IMR-90 (cell line): ENCODE measurements around the gene ELL. TPM values are rescaled to one million over a fixed set of nuclear protein-coding genes. Genes with fewer than 3 reads are reported as not detected.

ENCODE experiments used
- ATAC-seq: fragments of 200-7000 bp; cut with Tn5 transposase; 2 replicates; pipeline ENCODE4 v1.9.1; 2020; ENCODE audit warnings: low read depth, mild to moderate bottlenecking, moderate library complexity
- BruUV-seq: library from RNA; stranded (reverse); fragments of 400-500 nt; replicated peaks from 2 replicates; lab custom pipeline; 2021; lab: Mats Ljungman, UMichigan
- CTCF ChIA-PET: fragments of 300-600 bp; formaldehyde crosslinking; extraction: SDS; loops from one replicate; lab custom pipeline; 2021; ENCODE audit warnings: antibody characterized with exemption; lab: Yijun Ruan, JAX
- POLR2A ChIA-PET: fragments of 300-600 bp; sonication (Branson Sonifier 250); formaldehyde crosslinking; loops from one replicate; lab custom pipeline; 2022; ENCODE audit warnings: antibody characterized with exemption; ENCODE audit not compliant: unreplicated experiment; lab: Charles Lee
- DNase-seq: peaks from one replicate; pipeline ENCODE4 v3.0.0; 2013
- H2AFZ ChIP-seq: replicated peaks from 2 replicates; pipeline ENCODE3; 2013; ENCODE audit warnings: low read length, mild to moderate bottlenecking; ENCODE audit not compliant: poor library complexity
- H2AK5ac ChIP-seq: 2 replicates; pipeline ENCODE4 v1.6.1; 2013; ENCODE audit warnings: low read depth, low read length, inconsistent platforms
- H2AK9ac ChIP-seq: replicated peaks from 2 replicates; pipeline ENCODE3; 2013; ENCODE audit warnings: mild to moderate bottlenecking, low read depth, low read length, moderate library complexity; ENCODE audit not compliant: poor library complexity
- H2BK120ac ChIP-seq: 2 replicates; pipeline ENCODE4 v1.6.1; 2013; ENCODE audit warnings: low read depth, low read length, inconsistent platforms
- H2BK15ac ChIP-seq: 3 replicates; pipeline ENCODE4 v1.6.1; 2013; ENCODE audit warnings: low read depth, low read length, inconsistent platforms
- H2BK20ac ChIP-seq: 2 replicates; pipeline ENCODE4 v1.6.1; 2013; ENCODE audit warnings: low read depth, mild to moderate bottlenecking, inconsistent platforms, low read length, moderate library complexity
- H2BK5ac ChIP-seq: 2 replicates; pipeline ENCODE4 v1.6.1; 2013; ENCODE audit warnings: mild to moderate bottlenecking, low read depth, low read length, inconsistent platforms; ENCODE audit not compliant: poor library complexity, severe bottlenecking
- H3K14ac ChIP-seq: replicated peaks from 2 replicates; pipeline ENCODE4 v1.6.1; 2013; ENCODE audit warnings: low read depth, low read length, inconsistent platforms
- H3K18ac ChIP-seq: 2 replicates; pipeline ENCODE4 v1.6.1; 2013; ENCODE audit warnings: low read depth, low read length, control low read depth
- H3K23ac ChIP-seq: 2 replicates; pipeline ENCODE4 v1.6.1; 2013; ENCODE audit warnings: low read depth, low read length, inconsistent platforms
- H3K27ac ChIP-seq: 2 replicates; pipeline ENCODE4 v1.5.1; 2013; ENCODE audit warnings: mild to moderate bottlenecking, control low read depth, low read length; ENCODE audit not compliant: insufficient read depth
- H3K27me3 ChIP-seq: 2 replicates; pipeline ENCODE4 v1.6.1; 2013; ENCODE audit warnings: low read length; ENCODE audit not compliant: control insufficient read depth, insufficient read depth
- H3K36me3 ChIP-seq: 2 replicates; pipeline ENCODE4 v1.6.1; 2013; ENCODE audit warnings: low read length, mixed read lengths; ENCODE audit not compliant: control insufficient read depth, insufficient read depth
- H3K4ac ChIP-seq: 2 replicates; pipeline ENCODE4 v1.6.1; 2013; ENCODE audit warnings: low read depth, low read length, inconsistent platforms
- H3K4me1 ChIP-seq: 2 replicates; pipeline ENCODE4 v1.6.1; 2013; ENCODE audit warnings: low read length, mixed read lengths; ENCODE audit not compliant: control insufficient read depth, insufficient read depth
- H3K4me2 ChIP-seq: 2 replicates; pipeline ENCODE4 v1.6.1; 2013; ENCODE audit warnings: low read depth, mild to moderate bottlenecking, control low read depth, low read length, moderate library complexity
- H3K4me3 ChIP-seq: 2 replicates; pipeline ENCODE4 v1.5.1; 2013; ENCODE audit warnings: low read depth, mild to moderate bottlenecking, control low read depth, low read length, moderate library complexity; ENCODE audit not compliant: insufficient read depth
- H3K56ac ChIP-seq: 2 replicates; pipeline ENCODE4 v1.6.1; 2013; ENCODE audit warnings: low read length, inconsistent platforms; ENCODE audit not compliant: insufficient read depth; ENCODE audit errors: extremely low read depth
- H3K79me1 ChIP-seq, 2 experiments: 2 replicates each; pipeline ENCODE4 v1.6.1; 2013; ENCODE audit warnings: low read length in 2 of 2, inconsistent platforms in 1 of 2, low read depth in 1 of 2
- H3K9ac ChIP-seq: 2 replicates; pipeline ENCODE4 v1.6.1; 2013; ENCODE audit warnings: low read depth, low read length, control low read depth
- H3K9me1 ChIP-seq: 2 replicates; pipeline ENCODE4 v1.6.1; 2013; ENCODE audit warnings: low read length, inconsistent platforms; ENCODE audit not compliant: insufficient read depth
- H3K9me3 ChIP-seq: 2 replicates; pipeline ENCODE4 v1.6.1; 2013; ENCODE audit warnings: low read length; ENCODE audit not compliant: control insufficient read depth, insufficient read depth
- H4K20me1 ChIP-seq: 2 replicates; pipeline ENCODE4 v1.6.1; 2013; ENCODE audit warnings: low read length, inconsistent platforms; ENCODE audit not compliant: insufficient read depth
- H4K5ac ChIP-seq: 2 replicates; pipeline ENCODE4 v1.6.1; 2013; ENCODE audit warnings: mild to moderate bottlenecking, low read depth, low read length, control low read depth
- H4K8ac ChIP-seq, 2 experiments: 2 replicates each; pipeline ENCODE4 v1.6.1; 2013; ENCODE audit warnings: low read depth in 2 of 2, low read length in 2 of 2, control low read depth in 1 of 2, inconsistent platforms in 1 of 2
- H4K91ac ChIP-seq: 2 replicates; pipeline ENCODE4 v1.6.1; 2013; ENCODE audit warnings: low read depth, low read length, inconsistent platforms; ENCODE audit not compliant: insufficient read depth
- BHLHE40 ChIP-seq: fragments of 150-350 bp; IDR thresholded peaks from 2 replicates; pipeline ENCODE4 v1.6.1; 2016; ENCODE audit warnings: mild to moderate bottlenecking, low read depth, low read length
- CEBPB ChIP-seq: IDR thresholded peaks from 2 replicates; pipeline ENCODE4 v1.6.1; 2012; ENCODE audit warnings: low read depth, low read length, improper control_type of control experiment
- CHD1 ChIP-seq: IDR thresholded peaks from 2 replicates; pipeline ENCODE4 v1.6.1; 2012; ENCODE audit warnings: low read depth, low read length, improper control_type of control experiment
- CTCF ChIP-seq: conservative IDR thresholded peaks from 2 replicates; pipeline ENCODE4 v1.5.1; 2012; ENCODE audit warnings: mild to moderate bottlenecking, low read depth, low read length, improper control_type of control experiment
- ELK1 ChIP-seq: fragments of 150-350 bp; IDR thresholded peaks from 2 replicates; pipeline ENCODE4 v1.6.1; 2016; ENCODE audit warnings: low read depth, mild to moderate bottlenecking, low read length, moderate library complexity, borderline replicate concordance
- FOS ChIP-seq: fragments of 150-350 bp; IDR thresholded peaks from 2 replicates; pipeline ENCODE4 v1.6.1; 2016; ENCODE audit warnings: low read depth, low read length
- MAFK ChIP-seq: IDR thresholded peaks from 2 replicates; pipeline ENCODE4 v1.6.1; 2012; ENCODE audit warnings: low read depth, low read length, improper control_type of control experiment
- MXI1 ChIP-seq: IDR thresholded peaks from 2 replicates; pipeline ENCODE4 v1.6.1; 2012; ENCODE audit warnings: low read depth, mild to moderate bottlenecking, low read length, moderate library complexity, borderline replicate concordance
- NFE2L2 ChIP-seq: fragments of 150-350 bp; IDR thresholded peaks from 2 replicates; pipeline ENCODE4 v1.6.1; 2016; ENCODE audit warnings: low read depth, mild to moderate bottlenecking, low read length
- POLR2A ChIP-seq: IDR thresholded peaks from 2 replicates; pipeline ENCODE4 v1.6.1; 2012; ENCODE audit warnings: mild to moderate bottlenecking, low read depth, low read length
- RAD21 ChIP-seq: IDR thresholded peaks from 2 replicates; pipeline ENCODE4 v1.6.1; 2012; ENCODE audit warnings: low read length, improper control_type of control experiment
- RCOR1 ChIP-seq: IDR thresholded peaks from 2 replicates; pipeline ENCODE4 v1.6.1; 2012; ENCODE audit warnings: mild to moderate bottlenecking, low read length, improper control_type of control experiment; ENCODE audit not compliant: insufficient replicate concordance
- RFX5 ChIP-seq: IDR thresholded peaks from 2 replicates; pipeline ENCODE4 v1.8.0; 2012; ENCODE audit warnings: low read depth, mild to moderate bottlenecking, low read length, moderate library complexity
- WGBS, 2 experiments: methylation state at CpG; one replicate each; pipeline versions ENCODE4 v1.1.5 to v1.1.7; 2013; ENCODE audit warnings: missing lambda C conversion rate in 2 of 2; ENCODE audit not compliant: insufficient read length in 1 of 2; ENCODE audit errors: extremely low coverage in 2 of 2; 5-methylcytosine and 5-hydroxymethylcytosine counted together
- dilution Hi-C: fragments of 300-500 bp; cut with HindIII; formaldehyde crosslinking; loops from one replicate; pipeline ENCODE4 v1.14.3; 2018; ENCODE audit warnings: low sequenced_read_pairs; ENCODE audit not compliant: unreplicated experiment
- in situ Hi-C: fragments of 300-500 bp; cut with MboI; formaldehyde crosslinking; loops from 3 replicates; pipeline ENCODE4 v1.14.3; 2019; ENCODE audit warnings: low sequenced_read_pairs, inconsistent platforms, mixed read lengths
- intact Hi-C: fragments of 100-400 bp; cut with micrococcal nuclease; formaldehyde crosslinking; loops from 2 replicates; pipeline ENCODE4 v1.10.0; 2022
- polyA plus RNA-seq, 3 experiments: library from polyadenylated mRNA; depleted of rRNA; stranded (reverse); fragments of >200 nt; gene quantifications; 2 replicates each; pipeline ENCODE4 v1.2.3, GENCODE V29; 2012; ENCODE audit warnings: low replicate concordance in 1 of 3
- total RNA-seq: library from RNA; depleted of rRNA; stranded (reverse); fragments of >200 nt; gene quantifications from 2 replicates; pipeline ENCODE4 v1.2.3, GENCODE V29; 2012

The ELL gene
- total and polyA plus RNA-seq, 2 of the 4 experiments (the other 2 are of a cell fraction): 6.3 to 13.1 TPM

DNA sequence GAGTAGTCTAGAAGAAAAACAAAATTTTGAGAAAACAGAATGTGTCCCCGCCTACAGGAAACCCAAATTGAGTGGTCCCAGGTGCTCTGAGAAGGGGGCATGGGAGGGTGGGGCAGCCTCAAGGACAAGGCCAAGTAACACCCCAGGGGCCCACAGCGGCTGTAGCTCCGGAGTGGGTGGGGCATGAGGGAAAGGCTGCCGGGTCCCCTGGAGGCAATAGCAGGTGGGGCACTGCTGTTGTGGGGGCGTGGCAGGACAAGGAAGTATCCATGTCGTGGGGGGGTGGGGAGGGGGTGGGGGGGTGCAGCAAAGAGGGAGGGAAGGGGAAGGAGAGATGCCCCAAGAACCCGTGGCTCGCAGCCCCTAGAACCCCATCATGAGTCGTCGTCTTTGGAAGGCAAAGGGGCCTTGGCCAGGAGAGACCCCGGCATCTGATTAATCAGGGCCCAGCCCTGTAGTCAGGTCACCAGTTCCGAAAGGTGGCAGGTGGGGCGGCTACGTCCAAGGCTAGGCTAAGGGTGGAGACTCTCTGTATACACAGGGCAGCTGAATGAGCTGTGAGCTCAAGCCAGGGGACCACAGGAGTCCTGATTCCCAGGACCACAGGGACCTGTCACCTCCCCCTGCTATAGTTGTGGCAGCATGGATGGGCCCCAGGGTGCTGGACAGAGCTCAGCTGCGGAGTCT is 76.5 kb downstream of the ELL start:
- H3K9me3 ChIP-seq: no peaks in the 10 kb centered on the region
- intact Hi-C loops: no loop called here
- peaks cover 51% of the 10 kb centered on the region for H4K20me1 ChIP-seq
- no peak overlapping the region for H3K4me3 ChIP-seq
- no peak overlapping the region for H3K56ac ChIP-seq
- H3K18ac ChIP-seq: no peak overlapping the region
- H2BK15ac ChIP-seq: no peak overlapping the region
- dilution Hi-C loops: no loop called here
- H2AK5ac ChIP-seq: no peak overlapping the region
- ChIA-PET CTCF (no interaction called here), POLR2A (no interaction called here)
- no peak overlapping the region for H4K5ac ChIP-seq
- H2AK9ac ChIP-seq: no peak overlapping the region
- H3K36me3 ChIP-seq: peaks cover 67% of the 10 kb centered on the region
- no peaks in the 10 kb centered on the region for H3K27me3 ChIP-seq
- no peak overlapping the region for H3K4me2 ChIP-seq
- no peak overlapping the region for H2BK120ac ChIP-seq
- no TSS peak for BruUV-seq
- H4K91ac ChIP-seq: no peak overlapping the region
- no peak for DNase-seq
- H3K27ac ChIP-seq: no peak overlapping the region
- in situ Hi-C loops: no loop called here
- no peaks in the 10 kb centered on the region for H3K4me1 ChIP-seq
- ATAC-seq: no peak
- H3K9ac ChIP-seq: no peak overlapping the region
- H3K14ac ChIP-seq: no peak overlapping the region
- no peak overlapping the region for H4K8ac ChIP-seq
- no peak overlapping the region for H2BK5ac ChIP-seq
- H2BK20ac ChIP-seq: no peak overlapping the region
- TF ChIP-seq BHLHE40 (no peak), POLR2A (no peak), CEBPB (no peak), MXI1 (no peak), RAD21 (no peak), FOS (no peak), RFX5 (no peak), CTCF (no peak), NFE2L2 (no peak), CHD1 (no peak), RCOR1 (no peak), ELK1 (no peak), MAFK (no peak)
- H3K23ac ChIP-seq: no peak overlapping the region
- WGBS, 2 experiments: 94% methylated on average over 7 of the region's 15 CpGs; no CpG with 5 or more reads in 1 of the 2 experiments
- H3K9me1 ChIP-seq: peaks cover 9% of the 10 kb centered on the region; the same call in 1 of the 2 replicates
- no peak overlapping the region for H2AFZ ChIP-seq
- H3K4ac ChIP-seq: no peak overlapping the region
- H3K79me1 ChIP-seq: peaks cover 15 to 51% of the 10 kb centered on the region in 2 experiments
